H1 (cell line): ENCODE data around the gene MORC1. TPM values are rescaled to one million over a fixed set of nuclear protein-coding genes. Genes with fewer than 3 reads are reported as not detected.

Experiments used
- CTCF ChIA-PET: fragments of 300-600 bp; sonication (Branson Sonifier 250); formaldehyde crosslinking; loops from one replicate; lab custom pipeline; 2021; ENCODE audit not compliant: partially characterized antibody; lab: Charles Lee
- POLR2A ChIA-PET: fragments of 300-600 bp; sonication (Branson Sonifier 250); formaldehyde crosslinking; loops from one replicate; lab custom pipeline; 2021; ENCODE audit warnings: inconsistent platforms; ENCODE audit not compliant: partially characterized antibody; lab: Charles Lee
- DNase-seq, 2 experiments: peaks; one replicate each; pipeline versions ENCODE4 v3.0.0 to v3.0.0-alpha.2; 2010 to 2022; ENCODE audit warnings: low spot score in 2 of 2, low read depth in 1 of 2, mixed read lengths in 1 of 2
- FAIRE-seq: peaks from 2 replicates; lab custom pipeline; 2011; peaks lifted over from hg19 to GRCh38; lab: Jason Lieb, UNC
- H2AFZ ChIP-seq: 2 replicates; pipeline ENCODE4 v1.8.1; 2012; ENCODE audit warnings: low read length, inconsistent platforms
- H2AK5ac ChIP-seq: 2 replicates; pipeline ENCODE4 v1.6.1; 2013; ENCODE audit warnings: low read depth, low read length
- H2BK120ac ChIP-seq: replicated peaks from 2 replicates; pipeline ENCODE3; 2013; ENCODE audit warnings: low read depth, low read length, inconsistent platforms
- H2BK12ac ChIP-seq: 2 replicates; pipeline ENCODE4 v1.6.1; 2013; ENCODE audit warnings: low read depth, low read length
- H2BK15ac ChIP-seq: 2 replicates; pipeline ENCODE4 v1.6.1; 2013; ENCODE audit warnings: low read length
- H2BK20ac ChIP-seq: 2 replicates; pipeline ENCODE4 v1.6.1; 2013; ENCODE audit warnings: low read length
- H2BK5ac ChIP-seq: 2 replicates; pipeline ENCODE4 v1.6.1; 2013; ENCODE audit warnings: low read depth, low read length
- H3K14ac ChIP-seq: 2 replicates; pipeline ENCODE4 v1.6.1; 2013; ENCODE audit warnings: inconsistent platforms; ENCODE audit not compliant: insufficient read length
- H3K18ac ChIP-seq: 2 replicates; pipeline ENCODE4 v1.6.1; 2013; ENCODE audit warnings: low read length; ENCODE audit errors: extremely low read depth
- H3K23ac ChIP-seq: 2 replicates; pipeline ENCODE4 v1.6.1; 2013; ENCODE audit warnings: inconsistent platforms; ENCODE audit not compliant: insufficient read length
- H3K23me2 ChIP-seq: 2 replicates; pipeline ENCODE4 v1.6.1; 2013; ENCODE audit warnings: low read depth, low read length
- H3K27ac ChIP-seq: 2 replicates; pipeline ENCODE4 v1.6.1; 2011; ENCODE audit warnings: low read depth, low read length, inconsistent platforms
- H3K27me3 ChIP-seq, 4 experiments: replicated peaks in 1 of 4; 1 replicate in 1 of 4; 2 replicates in 3 of 4; pipeline versions ENCODE4 v1.6.1 to v1.8.1; 2011 to 2013; ENCODE audit warnings: low read length in 3 of 4, mild to moderate bottlenecking in 3 of 4, inconsistent platforms in 2 of 4, mixed read lengths in 2 of 4, moderate library complexity in 1 of 4; ENCODE audit not compliant: control insufficient read depth in 3 of 4, insufficient read depth in 3 of 4; ENCODE audit errors: extremely low read depth in 1 of 4
- H3K36me3 ChIP-seq, 4 experiments: 2 replicates each; pipeline versions ENCODE4 v1.6.1 to v1.8.1; 2011 to 2013; ENCODE audit warnings: mild to moderate bottlenecking in 4 of 4, low read length in 3 of 4, moderate library complexity in 2 of 4, control low read depth in 1 of 4, inconsistent platforms in 1 of 4; ENCODE audit not compliant: insufficient read depth in 4 of 4, control insufficient read depth in 2 of 4
- H3K4ac ChIP-seq: replicated peaks from 2 replicates; pipeline ENCODE3; 2013; ENCODE audit warnings: low read length, low read depth, mixed read lengths, inconsistent platforms; ENCODE audit not compliant: insufficient read length
- H3K4me1 ChIP-seq, 4 experiments: replicated peaks in 1 of 4; 1 replicate in 1 of 4; 2 replicates in 3 of 4; pipeline versions ENCODE4 v1.6.1 to v1.8.1; 2011 to 2013; ENCODE audit warnings: low read length in 3 of 4, inconsistent platforms in 2 of 4, mixed read lengths in 1 of 4; ENCODE audit not compliant: insufficient read depth in 4 of 4, control insufficient read depth in 3 of 4
- H3K4me2 ChIP-seq, 2 experiments: 2 replicates each; pipeline versions ENCODE4 v1.6.1 to v1.8.1; 2011 to 2013; ENCODE audit warnings: low read depth in 2 of 2, low read length in 2 of 2, control low read depth in 1 of 2, inconsistent platforms in 1 of 2, mild to moderate bottlenecking in 1 of 2; ENCODE audit not compliant: insufficient read depth in 1 of 2
- H3K4me3 ChIP-seq, 4 experiments: fragments of 200-600, 300-600 bp in 1 of 4; sonication (generic), shearing (Covaris generic), sonication (Bioruptor Twin) in 1 of 4; 2 replicates each; pipeline versions ENCODE4 v1.5.1 to v1.8.1; 2011 to 2016; ENCODE audit warnings: low read length in 4 of 4, low read depth in 3 of 4, control low read depth in 2 of 4, inconsistent platforms in 2 of 4, mild to moderate bottlenecking in 2 of 4, mixed read lengths in 1 of 4, moderate library complexity in 1 of 4; ENCODE audit not compliant: insufficient read depth in 2 of 4; ENCODE audit errors: extremely low read depth in 1 of 4
- H3K56ac ChIP-seq: replicated peaks from 2 replicates; pipeline ENCODE3; 2013; ENCODE audit warnings: low read depth, mild to moderate bottlenecking, mixed read lengths, low read length, inconsistent platforms; ENCODE audit not compliant: insufficient read length
- H3K79me1 ChIP-seq: 2 replicates; pipeline ENCODE4 v1.6.1; 2013; ENCODE audit warnings: low read depth, low read length, control low read depth
- H3K79me2 ChIP-seq, 2 experiments: 2 replicates each; pipeline versions ENCODE4 v1.6.1 to v1.8.1; 2012 to 2013; ENCODE audit warnings: low read length in 2 of 2, mild to moderate bottlenecking in 2 of 2, inconsistent platforms in 1 of 2; ENCODE audit not compliant: insufficient read depth in 2 of 2, control insufficient read depth in 1 of 2
- H3K9ac ChIP-seq, 4 experiments: replicated peaks in 1 of 4; 1 replicate in 1 of 4; 2 replicates in 3 of 4; pipeline versions ENCODE4 v1.6.1 to v1.8.1; 2011 to 2013; ENCODE audit warnings: low read depth in 3 of 4, low read length in 3 of 4, control low read depth in 2 of 4, mild to moderate bottlenecking in 2 of 4, moderate library complexity in 2 of 4, inconsistent platforms in 1 of 4; ENCODE audit errors: extremely low read depth in 1 of 4
- H3K9me3 ChIP-seq, 2 experiments: 2 replicates each; pipeline versions ENCODE4 v1.6.1 to v1.8.1; 2012 to 2013; ENCODE audit warnings: mild to moderate bottlenecking in 2 of 2, moderate library complexity in 2 of 2, control low read depth in 1 of 2, inconsistent platforms in 1 of 2, low read depth in 1 of 2, low read length in 1 of 2, mixed read lengths in 1 of 2; ENCODE audit not compliant: insufficient read depth in 2 of 2
- H4K20me1 ChIP-seq, 2 experiments: replicated peaks in 1 of 2; 2 replicates each; pipeline versions ENCODE3 to v1.8.1; 2011 to 2013; ENCODE audit warnings: inconsistent platforms in 2 of 2, low read length in 2 of 2, mild to moderate bottlenecking in 1 of 2; ENCODE audit not compliant: insufficient read depth in 2 of 2, control insufficient read depth in 1 of 2
- H4K5ac ChIP-seq: 2 replicates; pipeline ENCODE4 v1.6.1; 2013; ENCODE audit warnings: low read length, low read depth, mixed read lengths, inconsistent platforms; ENCODE audit not compliant: insufficient read length
- H4K8ac ChIP-seq: 2 replicates; pipeline ENCODE4 v1.8.0; 2013; ENCODE audit warnings: mild to moderate bottlenecking, moderate library complexity, low read length, inconsistent platforms; ENCODE audit not compliant: insufficient read depth; ENCODE audit errors: extremely low read depth
- H4K91ac ChIP-seq: replicated peaks from 2 replicates; pipeline ENCODE3; 2013; ENCODE audit warnings: low read length, mixed read lengths, inconsistent platforms; ENCODE audit not compliant: insufficient read length
- RAD21 ChIP-seq, 2 experiments: IDR thresholded peaks in 1 of 2; conservative IDR thresholded peaks in 1 of 2; 2 replicates each; pipeline ENCODE4 v1.6.1; 2011; ENCODE audit warnings: low read depth in 2 of 2, low read length in 2 of 2, improper control_type of control experiment in 1 of 2, inconsistent platforms in 1 of 2, mild to moderate bottlenecking in 1 of 2, moderate library complexity in 1 of 2
- WGBS, 2 experiments: shearing (Covaris generic) in 1 of 2; methylation state at CpG; one replicate each; pipeline versions ENCODE4 v1.1.6 to v1.1.7; 2013 to 2015; ENCODE audit warnings: low lambda C conversion rate in 2 of 2, mixed read lengths in 2 of 2, inconsistent platforms in 1 of 2, low coverage in 1 of 2, missing lambda C conversion rate in 1 of 2; ENCODE audit not compliant: insufficient replicate concordance in 2 of 2, insufficient coverage in 1 of 2, insufficient read length in 1 of 2; ENCODE audit errors: extremely low coverage in 1 of 2, missing lambda C conversion rate in 1 of 2; 5-methylcytosine and 5-hydroxymethylcytosine counted together
- polyA plus RNA-seq, 7 experiments: library from polyadenylated mRNA; depleted of rRNA in 3 of 7; stranded (reverse) in 5 of 7; unstranded in 2 of 7; fragments of >200 nt in 5 of 7; fragments of 200-250 nt in 2 of 7; gene quantifications; 1 replicate in 5 of 7; 2 replicates in 1 of 7; 4 replicates in 1 of 7; pipeline versions ENCODE4 v1.2.1 to v1.2.3, GENCODE V29; 2011 to 2013; ENCODE audit warnings: missing spikeins in 2 of 7, mixed read lengths in 2 of 7
- total RNA-seq: library from RNA; stranded (reverse); fragmentation: NEBNext Ultra II Directional; extraction: Animal tissue kit (Norgen Biotek cat#: 25700); gene quantifications from 2 replicates; pipeline ENCODE4 v1.2.1, GENCODE V29; 2021

Gene MORC1
- total and polyA plus RNA-seq, 2 of the 8 experiments (the other 6 are each of a cell fraction or from before 2014, with no cell fraction given): not detected

GRCh38 chr3:109136523-109136922 lies 18.6 kb upstream of the MORC1 start, which contains the start of gene C3orf85:
Gene C3orf85 (plus strand): TSS chr3:109136719. CDS start chr3:109136848, 129 bp downstream.
- ChIA-PET CTCF (interaction anchor here (0.6 to 0.7 kb wide), 2 partner anchors 39 to 472 kb away, joined by 3 read pairs; no protein-coding TSS in a partner anchor), POLR2A (no interaction called here)
- Histone ChIP-seq H4K8ac (no peak within 1 kb of the TSS), H2AK5ac (no peak within 1 kb of the TSS), H3K9me3 (no peaks in the 10 kb centered on the region), H3K23ac (no peak within 1 kb of the TSS), H3K14ac (no peak within 1 kb of the TSS), H3K23me2 (no peaks in the 10 kb centered on the region), H3K4me1 (no peaks in the 10 kb centered on the region), H3K27me3 (no peaks in the 10 kb centered on the region), H2BK12ac (no peak within 1 kb of the TSS), H3K4me2 (no peak within 1 kb of the TSS), H2BK20ac (no peak within 1 kb of the TSS), H4K5ac (no peak within 1 kb of the TSS), H3K27ac (no peak within 1 kb of the TSS), H3K79me2 (no peaks in the 10 kb centered on the region), H2BK15ac (no peak within 1 kb of the TSS), H3K79me1 (no peaks in the 10 kb centered on the region), H4K20me1 (no peaks in the 10 kb centered on the region), H3K9ac (no peak within 1 kb of the TSS), H3K18ac (no peak within 1 kb of the TSS), H2BK120ac (no peak within 1 kb of the TSS), H3K4me3 (no peak within 1 kb of the TSS), H3K56ac (no peak within 1 kb of the TSS), H3K4ac (no peak within 1 kb of the TSS), H2BK5ac (no peak within 1 kb of the TSS), H3K36me3 (no peaks in the 10 kb centered on the region), H4K91ac (no peak within 1 kb of the TSS), H2AFZ (no peak within 1 kb of the TSS)
- WGBS, 2 experiments: 91% methylated on average over 3 of the region's 3 CpGs; no CpG with 5 or more reads in 1 of the 2 experiments
- DNase-seq: no peak
- no peak for FAIRE-seq
- no peak for TF ChIP-seq RAD21 (IDR thresholded peaks at IDR 0.05 in 1 of 2, conservative IDR thresholded peaks at IDR 0.05 in 1 of 2; ENCODE audit: low read depth in 2 of 2, low read length in 2 of 2)
